NOMO-1 (cell line): ENCODE measurements around the gene RUNX1.

Experiments
- DNase-seq, 2 experiments: peaks; one replicate each; lab custom pipeline; 2025; ENCODE audit not compliant: unreplicated experiment in 2 of 2; lab: John Stamatoyannopoulos, UW

Gene RUNX1

GRCh38 chr21:34771512-34772028 is 277.5 kb downstream of the RUNX1 start:
- DNase-seq, result peak; percentile 9 to 38

- DNase-seq, result no peak
These were observed 278.5 kb downstream of the RUNX1 start for GRCh38 chr21:34770576-34770975.

GRCh38 chr21:34768326-34768725 is 280.8 kb downstream of the RUNX1 start:
- DNase-seq, result no peak

GRCh38 chr21:34766862-34767261 is 282.2 kb downstream of the RUNX1 start:
- no peak for DNase-seq

GRCh38 chr21:34765619-34766018 is 283.5 kb downstream of the RUNX1 start:
- DNase-seq, result no peak

GRCh38 chr21:34764715-34765284 is 284.3 kb downstream of the RUNX1 start:
- no peak for DNase-seq

GRCh38 chr21:34762786-34763185 is 286.3 kb downstream of the RUNX1 start:
- no peak for DNase-seq

- DNase-seq, result no peak
These were observed 287.3 kb downstream of the RUNX1 start for GRCh38 chr21:34761758-34762330.

GRCh38 chr21:34754690-34755647 is 294.1 kb downstream of the RUNX1 start:
- DNase-seq, result no peak

GRCh38 chr21:34748862-34749261 is 300.2 kb downstream of the RUNX1 start:
- DNase-seq, result no peak

- DNase-seq, result peak; percentile 93 to 96
These were observed 303.4 kb downstream of the RUNX1 start for GRCh38 chr21:34745557-34746255.

- no peak for DNase-seq
These were observed 304.3 kb downstream of the RUNX1 start for GRCh38 chr21:34744801-34745200.

GRCh38 chr21:34743831-34744230 is 305.3 kb downstream of the RUNX1 start:
- DNase-seq, result no peak

- no peak for DNase-seq
These were observed 305.8 kb downstream of the RUNX1 start for GRCh38 chr21:34743285-34743684.

GRCh38 chr21:34740198-34740597 is 308.9 kb downstream of the RUNX1 start:
- no peak for DNase-seq
